ENCODE data around the gene EXOC6. TPM values are rescaled to one million over a fixed set of nuclear protein-coding genes. Genes with fewer than 3 reads are reported as not detected.

The EXOC6 gene
- total RNA-seq, 1 experiment from 2014 or later: 19.2 TPM

GRCh38 chr10:92844746-92845145 lies 3.6 kb upstream of the EXOC6 start:
- intact Hi-C loops (cut with micrococcal nuclease; ENCODE audit: unreplicated experiment): no loop called here

GRCh38 chr10:92845921-92846320 lies 2.4 kb upstream of the EXOC6 start:
- Mint-ChIP-seq H3K36me3 (ENCODE audit: insufficient read depth, unreplicated experiment) (peaks cover 17% of the 10 kb centered on the region), H3K27me3 (ENCODE audit: unreplicated experiment) (no peaks in the 10 kb centered on the region), H3K4me3 (ENCODE audit: low read depth, unreplicated experiment) (no peak overlapping the region), H3K4me1 (ENCODE audit: low read depth, unreplicated experiment) (peaks cover 30% of the 10 kb centered on the region), H3K9me3 (ENCODE audit: low read depth, unreplicated experiment) (no peaks in the 10 kb centered on the region), H3K27ac (ENCODE audit: unreplicated experiment) (no peak overlapping the region)
- BruUV-seq (replicated peaks): no TSS peak
- CTCF ChIA-PET: interaction anchor here (0.6 to 1.1 kb wide), 2 partner anchors 10 to 28 kb away, joined by 3 read pairs; no protein-coding TSS in a partner anchor
- no peak for TF ChIP-seq CTCF (IDR thresholded peaks at IDR 0.05; ENCODE audit: unreplicated experiment)
- intact Hi-C loops (cut with micrococcal nuclease; ENCODE audit: unreplicated experiment): no loop called here
- DNase-seq: no peak

More at GRCh38 chr10:92844746-92845145, 3.6 kb upstream of the EXOC6 start:
- CTCF ChIA-PET: no interaction called here
- Mint-ChIP-seq H3K27me3 (ENCODE audit: unreplicated experiment) (no peaks in the 10 kb centered on the region), H3K27ac (ENCODE audit: unreplicated experiment) (no peak overlapping the region), H3K9me3 (ENCODE audit: low read depth, unreplicated experiment) (no peaks in the 10 kb centered on the region), H3K36me3 (ENCODE audit: insufficient read depth, unreplicated experiment) (peaks cover 17% of the 10 kb centered on the region), H3K4me1 (ENCODE audit: low read depth, unreplicated experiment) (peaks cover 27% of the 10 kb centered on the region), H3K4me3 (ENCODE audit: low read depth, unreplicated experiment) (no peak overlapping the region)
- DNase-seq: no peak
- no TSS peak for BruUV-seq (replicated peaks)
- TF ChIP-seq CTCF (IDR thresholded peaks at IDR 0.05; ENCODE audit: unreplicated experiment): no peak

- CTCF ChIA-PET: interaction anchor here (0.6 to 1.4 kb wide), 3 partner anchors 10 to 28 kb away, joined by 3 read pairs; no protein-coding TSS in a partner anchor
- Mint-ChIP-seq H3K27ac (ENCODE audit: unreplicated experiment) (peak overlapping the region; percentile 20), H3K4me1 (ENCODE audit: low read depth, unreplicated experiment) (peaks cover 34% of the 10 kb centered on the region), H3K9me3 (ENCODE audit: low read depth, unreplicated experiment) (no peaks in the 10 kb centered on the region), H3K36me3 (ENCODE audit: insufficient read depth, unreplicated experiment) (peaks cover 17% of the 10 kb centered on the region), H3K4me3 (ENCODE audit: low read depth, unreplicated experiment) (no peak overlapping the region), H3K27me3 (ENCODE audit: unreplicated experiment) (no peaks in the 10 kb centered on the region)
- TF ChIP-seq CTCF (IDR thresholded peaks at IDR 0.05; ENCODE audit: unreplicated experiment): no peak
- no peak for DNase-seq
- BruUV-seq (replicated peaks): no TSS peak
- intact Hi-C loops (cut with micrococcal nuclease; ENCODE audit: unreplicated experiment): no loop called here
Observed at GRCh38 chr10:92846344-92846743, 2.0 kb upstream of the EXOC6 start.

GRCh38 chr10:92846854-92847201 lies 1.5 kb upstream of the EXOC6 start:
- CTCF ChIA-PET: interaction anchor here (1.1 to 2.1 kb wide), 4 partner anchors 9 to 25 kb away, joined by 3 to 10 read pairs (median 3); no protein-coding TSS in a partner anchor

More at GRCh38 chr10:92846854-92847201, 1.5 kb upstream of the EXOC6 start:
- peaks cover 17% of the 10 kb centered on the region for H3K36me3 Mint-ChIP-seq (ENCODE audit: insufficient read depth, unreplicated experiment)
- DNase-seq: no peak
- peak overlapping the region; percentile 90 for H3K4me3 Mint-ChIP-seq (ENCODE audit: low read depth, unreplicated experiment)
- no TSS peak for BruUV-seq (replicated peaks)
- peak overlapping the region; percentile 20 for H3K27ac Mint-ChIP-seq (ENCODE audit: unreplicated experiment)
- no peaks in the 10 kb centered on the region for H3K9me3 Mint-ChIP-seq (ENCODE audit: low read depth, unreplicated experiment)
- peaks cover 35% of the 10 kb centered on the region for H3K4me1 Mint-ChIP-seq (ENCODE audit: low read depth, unreplicated experiment)
- intact Hi-C loops (cut with micrococcal nuclease; ENCODE audit: unreplicated experiment): no loop called here
- H3K27me3 Mint-ChIP-seq (ENCODE audit: unreplicated experiment): no peaks in the 10 kb centered on the region
- TF ChIP-seq CTCF (IDR thresholded peaks at IDR 0.05; ENCODE audit: unreplicated experiment): no peak

Data from Calu3 (cell line).